VCaP (cell line): ENCODE results near the gene LRRC1.

Experiments
- H3K27ac ChIP-seq: fragments of 450-650 bp; 2 replicates; pipeline ENCODE4 v1.5.1; 2017
- TF ChIP-seq, protein P1 (sequence below): fragments of 450-650 bp; conservative IDR thresholded peaks from 2 replicates; pipeline ENCODE4 v1.5.1; 2017; ENCODE audit warnings: mild to moderate bottlenecking, moderate library complexity

LRRC1 gene

DNA sequence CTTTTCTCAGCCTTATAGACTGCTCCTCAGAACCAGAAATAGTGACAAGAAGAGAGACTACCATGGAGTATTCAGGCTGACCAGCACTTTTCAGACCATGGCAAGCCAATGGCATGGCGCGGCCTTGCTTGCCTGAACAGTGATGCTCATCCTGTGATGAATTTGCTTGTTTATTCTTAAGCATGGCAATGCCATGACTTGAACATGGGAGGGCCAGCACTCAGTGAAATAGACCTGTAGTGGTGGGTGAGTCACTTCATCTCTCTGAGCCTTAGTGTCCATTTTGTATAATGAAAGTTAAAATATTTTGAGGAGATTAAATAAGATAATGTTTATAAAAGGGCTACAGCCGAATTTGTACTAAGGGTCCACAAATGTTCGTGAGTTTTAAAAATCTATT is 79.1 kb downstream of the LRRC1 start:
- TF ChIP-seq, protein P1, sequence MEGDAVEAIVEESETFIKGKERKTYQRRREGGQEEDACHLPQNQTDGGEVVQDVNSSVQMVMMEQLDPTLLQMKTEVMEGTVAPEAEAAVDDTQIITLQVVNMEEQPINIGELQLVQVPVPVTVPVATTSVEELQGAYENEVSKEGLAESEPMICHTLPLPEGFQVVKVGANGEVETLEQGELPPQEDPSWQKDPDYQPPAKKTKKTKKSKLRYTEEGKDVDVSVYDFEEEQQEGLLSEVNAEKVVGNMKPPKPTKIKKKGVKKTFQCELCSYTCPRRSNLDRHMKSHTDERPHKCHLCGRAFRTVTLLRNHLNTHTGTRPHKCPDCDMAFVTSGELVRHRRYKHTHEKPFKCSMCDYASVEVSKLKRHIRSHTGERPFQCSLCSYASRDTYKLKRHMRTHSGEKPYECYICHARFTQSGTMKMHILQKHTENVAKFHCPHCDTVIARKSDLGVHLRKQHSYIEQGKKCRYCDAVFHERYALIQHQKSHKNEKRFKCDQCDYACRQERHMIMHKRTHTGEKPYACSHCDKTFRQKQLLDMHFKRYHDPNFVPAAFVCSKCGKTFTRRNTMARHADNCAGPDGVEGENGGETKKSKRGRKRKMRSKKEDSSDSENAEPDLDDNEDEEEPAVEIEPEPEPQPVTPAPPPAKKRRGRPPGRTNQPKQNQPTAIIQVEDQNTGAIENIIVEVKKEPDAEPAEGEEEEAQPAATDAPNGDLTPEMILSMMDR = no peak

DNA sequence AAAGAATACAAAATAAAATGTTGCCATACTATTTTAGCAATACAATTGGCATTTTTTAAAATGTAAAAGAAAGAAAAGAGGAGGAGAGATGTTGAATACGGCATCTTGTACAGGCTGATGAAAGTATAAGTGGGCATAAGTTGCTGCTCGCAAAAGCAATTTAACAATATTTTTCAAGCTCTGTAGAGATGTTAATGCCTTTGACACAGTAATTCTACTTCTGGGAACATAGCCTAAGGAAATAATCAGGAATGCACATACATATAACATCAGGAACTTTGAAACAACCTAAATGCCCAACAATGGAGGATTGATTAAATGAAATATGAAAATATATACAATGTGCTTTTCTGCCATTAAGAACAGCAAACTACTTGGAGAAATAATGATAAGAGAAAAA is 80.2 kb downstream of the LRRC1 start:
- TF ChIP-seq, protein P1 = no peak
- H3K27ac ChIP-seq = no peak overlapping the region

More for the DNA sequence above, 79.1 kb downstream of the LRRC1 start:
- H3K27ac ChIP-seq = no peak overlapping the region

DNA sequence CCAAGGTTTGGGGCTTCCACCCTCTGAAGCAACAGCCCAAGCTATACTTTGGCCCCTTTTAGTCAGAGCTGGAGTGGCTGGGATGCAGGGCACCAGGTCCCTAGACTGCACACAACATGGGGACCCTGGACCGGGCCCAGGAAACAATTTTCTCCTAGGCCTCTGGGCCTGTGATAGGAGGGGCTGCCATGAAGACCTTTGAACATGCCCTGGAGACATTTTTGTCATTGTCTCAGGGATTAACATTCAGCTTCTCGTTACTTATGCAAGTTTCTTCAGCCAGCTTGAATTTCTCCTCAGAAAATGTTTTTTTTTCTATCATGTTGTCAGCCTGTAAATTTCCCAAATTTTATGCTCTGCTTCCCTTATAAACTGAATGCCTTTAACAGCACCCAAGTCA is 82.3 kb downstream of the LRRC1 start:
- H3K27ac ChIP-seq = no peak overlapping the region
- TF ChIP-seq, protein P1 = no peak

DNA sequence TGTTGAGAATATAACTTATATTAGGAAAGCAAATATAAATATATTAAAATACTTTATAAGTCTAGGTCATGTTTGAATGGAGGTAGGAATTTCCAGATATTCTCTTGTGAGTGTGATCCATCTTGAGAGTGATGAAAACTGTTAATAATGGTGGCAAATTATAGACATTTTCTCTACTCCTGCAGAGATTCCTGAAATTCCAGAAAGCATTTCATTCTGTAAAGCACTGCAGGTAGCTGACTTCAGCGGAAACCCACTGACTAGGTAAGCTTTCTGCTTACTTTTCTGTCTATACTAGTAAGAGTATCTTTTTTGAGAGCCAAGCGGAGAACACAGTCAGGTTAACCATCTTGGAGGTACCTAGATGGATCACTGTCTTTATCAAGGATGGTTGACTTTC is 84.0 kb downstream of the LRRC1 start:
- H3K27ac ChIP-seq = no peak overlapping the region
- TF ChIP-seq, protein P1 = no peak

DNA sequence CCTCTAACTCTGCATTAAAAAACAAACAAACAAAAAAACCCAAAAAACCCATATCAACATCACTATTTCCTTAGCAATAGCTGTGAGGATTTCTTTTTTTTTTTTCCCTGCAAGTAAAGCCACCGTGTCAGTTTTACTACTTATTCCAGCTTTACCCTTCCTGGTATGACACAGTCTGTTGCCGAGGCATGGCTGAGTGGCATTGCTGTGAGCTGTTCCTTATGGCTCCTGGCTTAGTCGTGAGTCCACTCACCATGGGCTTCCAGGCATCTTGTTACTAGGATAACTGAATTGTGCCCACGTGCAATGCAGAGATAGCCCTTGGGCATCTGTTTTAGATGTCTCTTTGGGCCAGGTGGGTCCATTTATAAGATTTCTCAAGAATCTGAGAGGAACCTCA is 84.8 kb downstream of the LRRC1 start:
- H3K27ac ChIP-seq = no peak overlapping the region
- TF ChIP-seq, protein P1 = no peak

DNA sequence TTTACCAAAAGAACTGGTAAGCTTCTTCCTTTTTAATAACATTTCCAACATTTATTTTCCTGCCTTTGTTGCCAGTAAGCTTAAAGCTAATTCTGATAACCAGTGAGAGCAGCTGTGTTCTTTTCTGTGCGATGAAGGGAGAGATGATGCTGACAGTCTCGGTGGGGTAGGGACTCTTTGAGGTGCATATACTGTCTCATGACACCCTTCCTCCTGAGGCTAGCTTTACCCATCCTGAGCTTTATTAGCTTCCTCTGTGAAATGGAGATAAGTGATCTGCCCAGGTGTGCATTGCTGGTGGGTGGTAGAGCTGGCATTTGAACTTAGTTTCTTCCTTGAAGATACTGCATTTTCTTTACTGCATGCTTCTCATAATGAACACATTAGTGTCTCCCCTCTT is 92.5 kb downstream of the LRRC1 start:
- TF ChIP-seq, protein P1 = no peak
- no peak overlapping the region for H3K27ac ChIP-seq

DNA sequence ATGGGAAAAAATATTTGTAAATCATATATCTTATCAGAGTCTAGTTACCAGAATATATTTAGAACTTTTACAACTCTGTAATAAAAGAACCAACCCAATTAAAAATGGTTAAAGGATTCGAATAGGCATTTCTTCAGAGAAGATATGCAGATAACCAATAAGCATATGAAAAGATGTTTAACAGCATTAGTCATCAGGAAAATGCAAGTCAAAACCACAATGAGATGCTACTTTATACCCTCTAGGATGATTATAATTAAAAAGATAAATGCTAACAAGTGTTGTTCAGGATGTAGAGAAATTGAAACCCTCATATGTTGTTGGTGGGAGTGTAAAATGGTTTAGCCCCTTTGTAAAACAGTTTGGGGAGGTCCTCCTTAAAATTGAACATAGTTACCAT is 94.1 kb downstream of the LRRC1 start:
- TF ChIP-seq, protein P1 = no peak
- no peak overlapping the region for H3K27ac ChIP-seq

DNA sequence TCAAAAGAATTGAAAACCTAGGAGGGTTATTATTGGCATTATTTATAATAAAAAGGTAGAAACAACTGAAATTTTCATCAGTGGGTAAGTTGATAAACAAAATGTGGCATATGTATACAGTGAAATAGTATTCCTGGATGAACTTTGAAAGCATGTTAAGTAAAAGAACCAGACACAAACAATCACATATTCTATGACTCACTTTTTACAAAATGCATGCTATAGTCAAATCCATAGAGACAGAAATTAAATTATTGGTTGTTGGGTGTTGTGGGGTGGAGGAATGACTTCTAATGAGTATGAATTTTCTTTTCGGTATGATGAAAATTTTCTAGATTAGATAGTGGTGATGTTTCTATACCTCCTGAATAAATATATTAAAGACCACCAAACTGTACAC is 94.6 kb downstream of the LRRC1 start:
- TF ChIP-seq, protein P1 = no peak
- no peak overlapping the region for H3K27ac ChIP-seq
